Testis (tissue), 3 donors: Measurements from ENCODE around the gene MEGF10. TPM values are rescaled to one million over a fixed set of nuclear protein-coding genes. Genes with fewer than 3 reads are reported as not detected.

Experiments
- DNase-seq: peaks from one replicate; pipeline ENCODE4 v3.0.0-alpha.2; 2019
- H3K27ac ChIP-seq, 2 donors: fragments of 200-600 bp; sonication (generic); one replicate each; pipeline ENCODE4 v1.5.1; 2019
- H3K27me3 ChIP-seq: fragments of 200-600 bp; sonication (generic); one replicate; pipeline ENCODE4 v1.5.1; 2019
- H3K36me3 ChIP-seq: fragments of 200-600 bp; sonication (generic); one replicate; pipeline ENCODE4 v1.5.1; 2017; ENCODE audit warnings: low read depth; ENCODE audit errors: missing control alignments
- H3K4me1 ChIP-seq: fragments of 200-600 bp; sonication (generic); one replicate; pipeline ENCODE4 v1.5.1; 2019
- H3K4me3 ChIP-seq, 2 donors: fragments of 200-600 bp; sonication (generic); one replicate each; pipeline ENCODE4 v1.5.1; 2017 to 2019
- H3K9me3 ChIP-seq: fragments of 200-600 bp; sonication (generic); one replicate; pipeline ENCODE4 v1.5.1; 2017
- CTCF ChIP-seq, 3 experiments: fragments of 450-650 bp in 2 of 3; fragments of 200-600 bp in 1 of 3; sonication (generic) in 1 of 3; IDR thresholded peaks; one replicate each; pipeline ENCODE4 v1.5.1; 2016 to 2019; ENCODE audit warnings: antibody characterized with exemption in 3 of 3, mild to moderate bottlenecking in 2 of 3, moderate library complexity in 1 of 3
- POLR2A ChIP-seq: fragments of 450-650 bp; IDR thresholded peaks from one replicate; pipeline ENCODE4 v1.6.1; 2017; ENCODE audit warnings: antibody characterized with exemption, mild to moderate bottlenecking, moderate library complexity
- WGBS, 2 donors: methylation state at CpG; one replicate each; pipeline ENCODE4 v1.1.5; 2018; 5-methylcytosine and 5-hydroxymethylcytosine counted together
- intact Hi-C: fragments of 100-400 bp; cut with DNase I; formaldehyde crosslinking; loops from one replicate; pipeline ENCODE4 v1.15.1; 2023; ENCODE audit warnings: low total_unique reads
- polyA plus RNA-seq: library from polyadenylated mRNA; stranded (reverse); fragments of 350-450 nt; fragmentation: Illumina TruSeq; extraction: RNeasy Lipid Tissue Mini Kit (QIAGEN cat#74804); gene quantifications from one replicate; pipeline ENCODE4 v1.2.3, GENCODE V29; 2014; ENCODE audit warnings: low read depth, low replicate concordance; ENCODE audit not compliant: insufficient read depth
- total RNA-seq, 2 donors: library from RNA; depleted of rRNA; stranded (reverse); fragments of >200 nt; gene quantifications; one replicate each; pipeline ENCODE4 v1.2.3, GENCODE V29; 2016

The MEGF10 gene
- total and polyA plus RNA-seq, 3 donors from 2014 or later: 2.4 to 5.1 (median 4.6) TPM

GRCh38 chr5:127412698-127413097 is 122.1 kb downstream of the MEGF10 start:
- intact Hi-C loops: no loop called here
- Histone ChIP-seq H3K36me3 (no peaks in the 10 kb centered on the region), H3K9me3 (no peaks in the 10 kb centered on the region), H3K4me3 (no peak overlapping the region), H3K27me3 (no peaks in the 10 kb centered on the region), H3K4me1 (peaks cover 12% of the 10 kb centered on the region), H3K27ac (no peak overlapping the region)
- no peak for TF ChIP-seq POLR2A
- DNase-seq: no peak
- 95 to 98% methylated on average over 3 of the region's 3 CpGs for WGBS, 2 donors

GRCh38 chr5:127415034-127415433 is 124.4 kb downstream of the MEGF10 start:
- Histone ChIP-seq H3K9me3 (no peaks in the 10 kb centered on the region), H3K4me1 (no peaks in the 10 kb centered on the region), H3K4me3 (no peak overlapping the region), H3K27ac (no peak overlapping the region), H3K27me3 (no peaks in the 10 kb centered on the region), H3K36me3 (no peaks in the 10 kb centered on the region)
- TF ChIP-seq POLR2A: no peak
- TF ChIP-seq CTCF (IDR thresholded peaks at IDR 0.05): no peak
- no peak for DNase-seq
- intact Hi-C loops: no loop called here
- WGBS, 2 donors: 65 to 74% methylated on average over 2 of the region's 2 CpGs

GRCh38 chr5:127416906-127417305 is 126.3 kb downstream of the MEGF10 start:
- TF ChIP-seq CTCF (IDR thresholded peaks at IDR 0.05) (no peak), POLR2A (no peak)
- H3K4me1 ChIP-seq: no peaks in the 10 kb centered on the region
- intact Hi-C loops: no loop called here
- no peaks in the 10 kb centered on the region for H3K9me3 ChIP-seq
- no peak overlapping the region for H3K27ac ChIP-seq
- DNase-seq: no peak
- no peaks in the 10 kb centered on the region for H3K27me3 ChIP-seq
- no peak overlapping the region for H3K4me3 ChIP-seq
- WGBS, 2 donors: 94 to 100% methylated on average over 1 to 4 of the region's 4 CpGs
- no peaks in the 10 kb centered on the region for H3K36me3 ChIP-seq

- 90 to 95% methylated on average over 2 of the region's 2 CpGs for WGBS, 2 donors
- intact Hi-C loops: no loop called here
- no peaks in the 10 kb centered on the region for H3K36me3 ChIP-seq
Observed at GRCh38 chr5:127417528-127417927, 126.9 kb downstream of the MEGF10 start.

GRCh38 chr5:127418367-127418766 is 127.8 kb downstream of the MEGF10 start:
- no peak overlapping the region for H3K4me3 ChIP-seq
- no peak overlapping the region for H3K27ac ChIP-seq
- intact Hi-C loops: no loop called here
- no peaks in the 10 kb centered on the region for H3K4me1 ChIP-seq
- DNase-seq: no peak
- H3K27me3 ChIP-seq: no peaks in the 10 kb centered on the region
- no peak for TF ChIP-seq CTCF (IDR thresholded peaks at IDR 0.05)
- TF ChIP-seq POLR2A: no peak
- H3K9me3 ChIP-seq: no peaks in the 10 kb centered on the region
- H3K36me3 ChIP-seq: no peaks in the 10 kb centered on the region
- 54 to 58% methylated on average over 1 of the region's 1 CpG for WGBS, 2 donors

More at GRCh38 chr5:127417528-127417927, 126.9 kb downstream of the MEGF10 start:
- no peaks in the 10 kb centered on the region for H3K4me1 ChIP-seq
- H3K27ac ChIP-seq: no peak overlapping the region
- DNase-seq: no peak
- H3K4me3 ChIP-seq: no peak overlapping the region
- no peaks in the 10 kb centered on the region for H3K27me3 ChIP-seq
- TF ChIP-seq POLR2A (no peak), CTCF (IDR thresholded peaks at IDR 0.05) (no peak)
- H3K9me3 ChIP-seq: no peaks in the 10 kb centered on the region
